ENCODE data around the gene LRRC41. TPM values are rescaled to one million over a fixed set of nuclear protein-coding genes. Genes with fewer than 3 reads are reported as not detected.
"Not testable (repeated sequence)": the region's sequence is repeated elsewhere in the genome, so short reads cannot be mapped to it uniquely, and the experiment has no call there.

LRRC41 gene
- total RNA-seq, 2 experiments from 2014 or later = 32.6 to 33.9 TPM

DNA sequence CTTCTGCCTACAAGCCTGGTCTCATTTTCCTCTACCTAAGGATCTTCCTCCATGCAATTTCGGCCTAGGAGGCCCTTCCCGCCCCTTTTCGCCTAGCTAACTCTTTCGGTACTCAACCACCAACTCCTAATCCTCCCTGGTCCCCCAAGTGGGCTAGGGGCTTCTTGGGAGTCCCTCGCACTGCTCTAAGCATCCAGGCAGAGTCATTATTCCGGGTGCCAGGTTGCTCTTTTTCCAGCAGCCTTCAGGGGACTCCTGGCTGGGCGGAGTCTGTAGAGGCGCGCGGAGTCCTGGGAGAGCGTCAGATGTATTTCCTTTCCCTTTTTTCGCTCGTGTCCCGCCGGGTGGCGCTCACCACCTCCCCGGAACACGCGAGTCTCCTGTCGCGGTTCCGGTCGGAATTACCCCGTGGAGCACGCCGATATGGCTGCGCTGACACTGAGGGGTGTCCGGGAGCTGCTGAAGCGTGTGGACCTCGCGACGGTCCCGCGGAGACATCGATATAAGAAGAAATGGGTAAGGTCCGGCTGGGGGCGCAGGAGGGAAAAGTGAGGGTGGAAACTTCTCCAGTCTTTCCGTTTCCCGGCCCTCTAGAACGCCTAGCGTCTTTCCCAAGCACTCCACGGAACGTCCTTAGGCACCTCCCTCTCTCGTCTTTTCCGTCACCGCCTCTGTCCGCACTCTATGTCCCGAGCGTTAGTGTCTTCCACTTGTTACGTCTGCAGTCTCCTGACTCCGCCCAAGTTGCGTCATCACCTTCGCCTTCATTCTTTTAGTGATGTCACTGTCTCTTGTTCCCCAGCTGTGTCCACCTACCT is 37.2 kb upstream of the LRRC41 start, which contains the start of gene NSUN4:
TSS of gene NSUN4 (plus strand) at position 404 of the 818 bp plus-strand sequence. CDS start at position 424, 20 bp downstream.
- ATAC-seq (peak; percentile 92), DNase-seq (peak; percentile 89)
- peak within 1 kb of the TSS; percentile 100 for H3K4me3 Mint-ChIP-seq
- ChIA-PET POLR2A (interaction anchor here (0.6 to 3.1 kb wide), 9 partner anchors 10 to 333 kb away, joined by 3 to 30 read pairs (median 5); partner anchors contain the start of genes LRRC41, RAD54L and UQCRH), CTCF (interaction anchor here (0.7 to 3.4 kb wide), 16 partner anchors 8 to 95 kb away, joined by 3 to 23 read pairs (median 4); partner anchors contain the start of genes LRRC41, RAD54L and UQCRH)
- no peaks in the 10 kb centered on the region for H3K9me3 Mint-ChIP-seq (ENCODE audit: insufficient read depth)
- peak within 1 kb of the TSS; percentile 100 for H3K27ac Mint-ChIP-seq
- H3K27me3 Mint-ChIP-seq (ENCODE audit: low read depth) = no peaks in the 10 kb centered on the region
- peaks cover 17% of the 10 kb centered on the region for H3K36me3 Mint-ChIP-seq (ENCODE audit: low read depth)
- H3K4me1 Mint-ChIP-seq (ENCODE audit: low read depth) = peaks cover 34% of the 10 kb centered on the region

DNA sequence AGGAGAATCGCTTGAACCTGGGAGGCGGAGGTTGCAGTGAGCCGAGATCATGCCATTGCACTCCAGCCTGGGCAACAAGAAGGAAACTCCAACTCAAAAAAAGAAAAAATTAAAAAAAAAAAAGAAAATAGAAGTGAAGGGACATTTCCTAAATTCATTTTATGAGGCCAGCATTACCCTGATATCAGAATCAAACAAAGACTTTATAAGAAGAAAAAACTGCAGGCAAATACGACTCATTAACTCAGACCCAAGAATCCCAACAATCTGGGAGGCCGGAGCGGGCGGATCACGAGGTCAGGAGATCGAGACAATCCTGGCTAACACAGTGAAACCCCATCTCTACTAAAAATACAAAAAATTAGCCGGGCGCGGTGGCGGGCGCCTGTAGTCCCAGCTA is 34.0 kb upstream of the LRRC41 start:
- not testable (repeated sequence) for ATAC-seq; H3K27ac Mint-ChIP-seq; H3K9me3 Mint-ChIP-seq (ENCODE audit: insufficient read depth); H3K27me3 Mint-ChIP-seq (ENCODE audit: low read depth); H3K4me3 Mint-ChIP-seq; DNase-seq
- POLR2A ChIA-PET = interaction anchor here (1.0 kb wide), 1 partner anchor 27 kb away, joined by 3 read pairs; no protein-coding TSS in a partner anchor
- Mint-ChIP-seq H3K4me1 (ENCODE audit: low read depth) (peaks cover 26% of the 10 kb centered on the region), H3K36me3 (ENCODE audit: low read depth) (peaks cover 12% of the 10 kb centered on the region)
- CTCF ChIA-PET = interaction anchor here (1.6 kb wide), 1 partner anchor 10 kb away, joined by 4 read pairs; no protein-coding TSS in a partner anchor

DNA sequence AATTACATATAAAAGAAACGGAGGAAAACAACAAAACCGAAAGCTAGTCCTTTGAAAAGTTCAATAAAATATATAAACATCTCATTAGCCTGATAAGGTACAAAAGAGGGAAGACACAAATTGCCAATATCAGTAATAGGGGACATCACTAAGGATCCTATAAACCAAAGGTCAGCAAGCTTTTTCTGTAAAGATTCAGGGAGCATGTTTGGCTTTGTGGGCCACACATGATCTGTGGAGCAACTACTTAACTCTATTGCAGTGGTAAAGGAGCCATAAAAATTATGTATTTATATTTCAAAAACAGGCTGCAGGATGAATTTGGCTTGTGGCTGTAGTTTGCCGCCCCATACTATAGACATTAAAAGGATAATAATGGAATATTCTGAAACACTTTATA is 31.7 kb upstream of the LRRC41 start:
- Mint-ChIP-seq H3K27ac (no peak overlapping the region), H3K36me3 (ENCODE audit: low read depth) (no peaks in the 10 kb centered on the region), H3K9me3 (ENCODE audit: insufficient read depth) (no peaks in the 10 kb centered on the region), H3K4me3 (no peak overlapping the region), H3K4me1 (ENCODE audit: low read depth) (peaks cover 8% of the 10 kb centered on the region), H3K27me3 (ENCODE audit: low read depth) (no peaks in the 10 kb centered on the region)
- POLR2A ChIA-PET = no interaction called here
- CTCF ChIA-PET = interaction anchor here (1.3 kb wide), 1 partner anchor 12 kb away, joined by 5 read pairs; no protein-coding TSS in a partner anchor
- DNase-seq (no peak), ATAC-seq (no peak)

- H3K4me3 Mint-ChIP-seq = no peak overlapping the region
- H3K4me1 Mint-ChIP-seq (ENCODE audit: low read depth) = peaks cover 1% of the 10 kb centered on the region
- H3K27ac Mint-ChIP-seq = no peak overlapping the region
- no peaks in the 10 kb centered on the region for H3K9me3 Mint-ChIP-seq (ENCODE audit: insufficient read depth)
- POLR2A ChIA-PET = interaction anchor here (1.1 kb wide), 1 partner anchor 11 kb away, joined by 3 read pairs; no protein-coding TSS in a partner anchor
- CTCF ChIA-PET = interaction anchor here (0.7 to 1.9 kb wide), 5 partner anchors 11 to 110 kb away, joined by 3 to 17 read pairs (median 4); no protein-coding TSS in a partner anchor
- DNase-seq (no peak), ATAC-seq (no peak)
- H3K27me3 Mint-ChIP-seq (ENCODE audit: low read depth) = no peaks in the 10 kb centered on the region
- no peaks in the 10 kb centered on the region for H3K36me3 Mint-ChIP-seq (ENCODE audit: low read depth)
Measured at GRCh38 chr1:46334030-46334384, 30.6 kb upstream of the LRRC41 start.

GRCh38 chr1:46333300-46334029 is 30.0 kb upstream of the LRRC41 start:
- ChIA-PET POLR2A (interaction anchor here (1.1 kb wide), 1 partner anchor 11 kb away, joined by 3 read pairs; no protein-coding TSS in a partner anchor), CTCF (interaction anchor here (0.7 to 1.9 kb wide), 5 partner anchors 11 to 110 kb away, joined by 3 to 17 read pairs (median 4); no protein-coding TSS in a partner anchor)
- H3K4me3 Mint-ChIP-seq = no peak overlapping the region
- no peak for ATAC-seq
- H3K9me3 Mint-ChIP-seq (ENCODE audit: insufficient read depth) = no peaks in the 10 kb centered on the region
- DNase-seq = no peak
- no peaks in the 10 kb centered on the region for H3K4me1 Mint-ChIP-seq (ENCODE audit: low read depth)
- H3K36me3 Mint-ChIP-seq (ENCODE audit: low read depth) = no peaks in the 10 kb centered on the region
- H3K27me3 Mint-ChIP-seq (ENCODE audit: low read depth) = no peaks in the 10 kb centered on the region
- no peak overlapping the region for H3K27ac Mint-ChIP-seq

DNA sequence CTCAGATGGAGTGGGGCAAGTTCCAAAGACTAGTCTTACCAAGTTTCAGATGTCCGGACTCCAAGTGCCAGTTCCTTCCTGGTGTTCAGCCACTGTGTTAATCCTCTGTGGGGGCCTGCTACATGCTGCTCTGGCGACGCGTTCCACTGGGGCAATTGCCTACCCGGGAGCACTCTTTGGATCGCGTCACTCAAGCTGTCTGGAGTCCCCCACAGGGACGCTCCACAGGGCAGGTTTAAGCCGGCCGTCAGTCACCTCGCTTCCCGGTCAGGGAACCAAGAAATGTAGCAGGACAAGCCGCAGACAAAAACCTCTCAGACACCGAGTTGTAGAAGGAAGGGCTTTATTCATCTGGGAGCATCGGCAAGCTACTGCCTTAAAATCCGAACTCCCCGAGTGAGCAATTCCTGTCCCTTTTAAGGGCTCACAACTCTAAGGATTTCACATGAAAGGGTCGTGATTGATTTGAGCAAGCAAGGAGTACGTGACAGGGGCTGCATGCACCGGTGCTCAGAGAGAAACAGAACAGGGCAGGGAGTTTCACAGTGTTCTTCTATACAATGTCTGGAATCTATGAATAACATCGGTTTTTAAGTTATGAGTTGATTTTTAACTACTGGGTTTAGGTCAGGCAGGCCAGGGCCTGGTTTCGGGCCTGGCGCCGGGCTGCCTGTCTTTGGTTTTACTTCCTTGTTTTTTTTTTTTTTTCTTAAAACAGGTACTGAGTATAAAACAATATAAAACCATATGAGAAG is 28.5 kb upstream of the LRRC41 start:
- H3K27ac Mint-ChIP-seq; POLR2A ChIA-PET; H3K9me3 Mint-ChIP-seq (ENCODE audit: insufficient read depth); H3K4me3 Mint-ChIP-seq; DNase-seq; H3K36me3 Mint-ChIP-seq (ENCODE audit: low read depth); ATAC-seq; H3K27me3 Mint-ChIP-seq (ENCODE audit: low read depth); H3K4me1 Mint-ChIP-seq (ENCODE audit: low read depth): not testable (repeated sequence)
- CTCF ChIA-PET = interaction anchor here (1.7 kb wide), 1 partner anchor 108 kb away, joined by 4 read pairs; no protein-coding TSS in a partner anchor

GRCh38 chr1:46330381-46330780 is 27.0 kb upstream of the LRRC41 start:
- ATAC-seq; H3K27ac Mint-ChIP-seq; POLR2A ChIA-PET; H3K27me3 Mint-ChIP-seq (ENCODE audit: low read depth); H3K4me1 Mint-ChIP-seq (ENCODE audit: low read depth); H3K9me3 Mint-ChIP-seq (ENCODE audit: insufficient read depth); CTCF ChIA-PET; H3K36me3 Mint-ChIP-seq (ENCODE audit: low read depth); H3K4me3 Mint-ChIP-seq; DNase-seq: not testable (repeated sequence)

DNA sequence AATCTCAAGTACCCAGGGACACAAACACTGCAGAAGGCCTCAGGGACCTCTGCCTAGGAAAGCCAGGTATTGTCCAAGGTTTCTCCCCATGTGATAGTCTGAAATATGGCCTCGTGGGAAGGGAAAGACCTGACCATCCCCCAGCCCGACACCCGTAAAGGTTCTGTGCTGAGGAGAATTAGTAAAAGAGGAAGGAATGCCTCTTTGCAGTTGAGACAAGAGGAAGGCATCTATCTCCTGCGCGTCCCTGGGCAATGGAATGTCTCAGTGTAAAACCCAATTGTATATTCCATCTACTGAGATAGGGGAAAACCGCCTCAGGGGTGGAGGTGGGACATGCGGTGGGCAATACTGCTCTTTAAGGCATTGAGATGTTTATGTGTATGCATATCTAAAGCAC is 26.4 kb upstream of the LRRC41 start:
- ATAC-seq; POLR2A ChIA-PET; H3K27ac Mint-ChIP-seq; H3K27me3 Mint-ChIP-seq (ENCODE audit: low read depth); H3K4me1 Mint-ChIP-seq (ENCODE audit: low read depth); H3K36me3 Mint-ChIP-seq (ENCODE audit: low read depth); H3K9me3 Mint-ChIP-seq (ENCODE audit: insufficient read depth); H3K4me3 Mint-ChIP-seq; DNase-seq: not testable (repeated sequence)
- CTCF ChIA-PET = interaction anchor here (1.0 to 1.4 kb wide), 2 partner anchors 11 to 18 kb away, joined by 4 read pairs; partner anchors contain the start of gene NSUN4

DNA sequence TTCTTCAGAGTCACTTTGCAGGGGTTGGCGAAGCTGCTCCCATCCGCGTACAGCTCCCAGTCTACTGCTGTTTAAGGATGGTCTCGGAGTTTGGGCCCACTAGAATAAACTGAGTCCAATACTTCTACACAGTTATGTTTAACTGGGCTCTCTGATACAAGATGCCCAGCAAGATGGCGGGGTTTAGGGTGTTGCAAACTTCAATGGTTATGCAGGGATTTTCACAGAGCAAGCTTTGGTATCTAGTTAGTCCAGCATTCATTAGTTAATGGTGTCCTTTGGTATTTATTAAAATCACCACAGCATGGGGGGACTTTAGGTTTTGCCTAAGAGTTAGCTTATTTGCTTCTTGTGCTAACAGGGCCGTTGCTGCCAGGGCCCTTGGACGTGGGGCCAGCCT is 24.8 kb upstream of the LRRC41 start:
- CTCF ChIA-PET = interaction anchor here (1.3 kb wide), 1 partner anchor 18 kb away, joined by 3 read pairs; no protein-coding TSS in a partner anchor

DNA sequence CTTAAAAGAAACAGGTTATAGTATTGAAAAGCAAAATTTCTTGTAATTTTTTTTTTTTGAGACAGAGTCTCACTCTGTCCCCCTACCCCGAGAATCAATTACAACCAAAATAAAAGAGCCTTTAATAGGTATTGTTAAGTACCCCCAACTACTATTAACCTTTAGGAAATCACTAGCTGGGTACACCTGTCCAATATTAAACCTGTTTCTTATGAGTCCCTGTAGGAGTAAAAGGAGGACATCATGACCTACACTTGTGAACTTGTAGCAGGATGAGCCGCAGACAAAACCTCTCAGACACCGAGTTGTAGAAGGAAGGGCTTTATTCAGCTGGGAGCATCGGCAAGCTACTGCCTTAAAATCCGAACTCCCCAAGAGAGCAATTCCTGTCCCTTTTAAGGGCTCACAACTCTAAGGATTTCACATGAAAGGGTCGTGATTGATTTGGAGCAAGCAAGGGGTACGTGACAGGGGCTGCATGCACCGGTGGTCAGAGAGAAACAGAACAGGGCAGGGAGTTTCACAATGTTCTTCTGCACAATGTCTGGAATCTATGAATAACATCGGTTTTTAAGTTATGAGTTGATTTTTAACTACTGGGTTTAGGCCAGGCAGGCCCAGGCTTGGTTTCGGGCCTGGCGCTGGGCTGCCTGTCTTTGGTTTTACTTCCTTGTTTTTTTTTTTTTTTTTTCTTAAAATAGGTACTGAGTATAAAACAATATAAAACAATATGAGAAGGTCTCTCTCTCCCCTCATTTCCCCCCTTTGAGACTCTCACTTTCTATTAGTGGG is 22.1 kb upstream of the LRRC41 start:
- H3K4me1 Mint-ChIP-seq (ENCODE audit: low read depth); H3K36me3 Mint-ChIP-seq (ENCODE audit: low read depth); POLR2A ChIA-PET; H3K4me3 Mint-ChIP-seq; CTCF ChIA-PET; H3K27ac Mint-ChIP-seq; H3K27me3 Mint-ChIP-seq (ENCODE audit: low read depth); ATAC-seq; DNase-seq; H3K9me3 Mint-ChIP-seq (ENCODE audit: insufficient read depth): not testable (repeated sequence)

More for the DNA sequence above, 24.8 kb upstream of the LRRC41 start:
- H3K27ac Mint-ChIP-seq; H3K27me3 Mint-ChIP-seq (ENCODE audit: low read depth); ATAC-seq; H3K9me3 Mint-ChIP-seq (ENCODE audit: insufficient read depth); H3K4me3 Mint-ChIP-seq; H3K4me1 Mint-ChIP-seq (ENCODE audit: low read depth); DNase-seq; H3K36me3 Mint-ChIP-seq (ENCODE audit: low read depth): not testable (repeated sequence)
- POLR2A ChIA-PET = interaction anchor here (1.4 kb wide), 1 partner anchor 12 kb away, joined by 6 read pairs; no protein-coding TSS in a partner anchor

Measured in activated CD8-positive, alpha-beta T cell treated with anti-CD3 and anti-CD28 coated beads, Interleukin-2, amount 10 ng/mL, durations not matched to agents 7 days and 5 days (primary cell).